Myometrial cell (primary cell): ENCODE data around the gene RAB11B. TPM values are rescaled to one million over a fixed set of nuclear protein-coding genes. Genes with fewer than 3 reads are reported as not detected.

Source experiments
- total RNA-seq: library from RNA; depleted of rRNA; stranded (reverse); fragments of >200 nt; gene quantifications from 2 replicates; pipeline ENCODE4 v1.2.3, GENCODE V29; 2015

The RAB11B gene
- 13.8 and 14.1 TPM in 2 replicates for total RNA-seq

GRCh38 chr19:8389891-8390616 is at the start of gene RAB11B:
TSS of gene RAB11B (plus strand) at chr19:8390360. CDS start at chr19:8390417, 57 bp downstream.

DNA sequence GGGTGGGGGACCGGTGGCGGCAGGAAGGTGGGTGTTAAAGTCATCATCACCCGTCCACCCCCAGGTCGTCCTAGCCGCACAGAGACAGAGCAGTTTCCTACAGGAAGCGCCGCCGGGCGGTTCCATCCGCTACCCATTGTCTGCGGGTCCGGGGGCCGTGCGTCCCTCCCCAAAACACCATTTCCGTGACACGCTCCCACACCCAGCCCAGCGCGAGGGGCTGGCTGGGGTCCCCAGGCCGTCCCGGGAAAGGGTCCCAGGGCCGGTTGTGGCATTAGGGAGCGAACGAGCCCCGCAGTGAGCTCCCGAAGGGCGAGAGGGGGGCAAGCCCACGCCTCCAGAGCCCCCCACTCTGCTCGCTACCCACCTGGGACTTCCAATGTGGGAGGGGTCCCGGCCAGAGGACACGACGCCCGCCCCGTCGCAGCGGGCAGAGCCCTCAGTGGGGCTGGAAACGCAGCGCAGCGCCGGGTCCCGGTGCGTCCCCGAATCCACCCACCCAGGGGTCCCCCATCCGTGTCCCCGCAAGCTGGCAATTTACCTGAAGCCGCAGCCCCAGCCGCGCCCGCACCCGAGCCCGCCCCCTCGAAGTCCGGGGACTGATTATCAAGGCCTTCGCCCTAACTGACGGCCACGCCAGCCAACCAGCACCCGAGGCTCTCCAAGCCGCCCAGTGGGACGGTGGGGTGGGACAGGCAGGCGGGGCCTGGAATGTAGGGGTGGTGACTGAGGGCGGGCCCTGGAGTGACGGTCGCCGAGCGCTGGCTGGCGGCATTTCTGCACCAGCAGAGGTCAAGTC is 47.3 kb upstream of the RAB11B start, which contains the start of gene KANK3:
Gene KANK3 (minus strand): TSS at position 579 of the 799 bp plus-strand sequence. CDS start 5,434 bp downstream, outside the sequence.

DNA sequence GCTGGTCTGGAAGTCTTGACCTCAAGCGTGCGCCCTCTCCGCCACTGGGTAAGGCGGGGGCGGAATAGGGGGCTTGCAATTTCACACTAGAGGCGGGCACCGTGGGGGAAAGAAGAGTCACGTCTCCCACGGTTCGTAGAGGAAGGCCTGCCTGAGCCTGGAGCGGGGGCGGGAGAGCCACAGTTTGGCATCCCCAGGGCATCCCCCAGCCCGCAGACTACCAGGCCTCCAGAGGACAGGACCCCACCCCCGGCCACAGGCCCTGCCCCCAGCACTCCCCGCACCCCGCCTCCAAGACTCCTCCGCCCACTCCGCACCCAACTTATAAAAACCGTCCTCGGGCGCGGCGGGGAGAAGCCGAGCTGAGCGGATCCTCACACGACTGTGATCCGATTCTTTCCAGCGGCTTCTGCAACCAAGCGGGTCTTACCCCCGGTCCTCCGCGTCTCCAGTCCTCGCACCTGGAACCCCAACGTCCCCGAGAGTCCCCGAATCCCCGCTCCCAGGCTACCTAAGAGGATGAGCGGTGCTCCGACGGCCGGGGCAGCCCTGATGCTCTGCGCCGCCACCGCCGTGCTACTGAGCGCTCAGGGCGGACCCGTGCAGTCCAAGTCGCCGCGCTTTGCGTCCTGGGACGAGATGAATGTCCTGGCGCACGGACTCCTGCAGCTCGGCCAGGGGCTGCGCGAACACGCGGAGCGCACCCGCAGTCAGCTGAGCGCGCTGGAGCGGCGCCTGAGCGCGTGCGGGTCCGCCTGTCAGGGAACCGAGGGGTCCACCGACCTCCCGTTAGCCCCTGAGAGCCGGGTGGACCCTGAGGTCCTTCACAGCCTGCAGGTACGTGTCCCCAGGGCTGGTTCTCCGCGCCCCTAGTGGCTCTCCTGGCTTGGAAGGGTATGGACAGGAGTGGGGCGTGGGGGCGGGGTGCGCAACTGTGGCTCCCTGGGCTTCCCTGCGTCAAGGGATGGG is 26.1 kb upstream of the RAB11B start, which contains the start of gene ANGPTL4:
Gene ANGPTL4 (plus strand): TSS at position 353 of the 969 bp plus-strand sequence. CDS start 167 bp downstream, at position 520.

DNA sequence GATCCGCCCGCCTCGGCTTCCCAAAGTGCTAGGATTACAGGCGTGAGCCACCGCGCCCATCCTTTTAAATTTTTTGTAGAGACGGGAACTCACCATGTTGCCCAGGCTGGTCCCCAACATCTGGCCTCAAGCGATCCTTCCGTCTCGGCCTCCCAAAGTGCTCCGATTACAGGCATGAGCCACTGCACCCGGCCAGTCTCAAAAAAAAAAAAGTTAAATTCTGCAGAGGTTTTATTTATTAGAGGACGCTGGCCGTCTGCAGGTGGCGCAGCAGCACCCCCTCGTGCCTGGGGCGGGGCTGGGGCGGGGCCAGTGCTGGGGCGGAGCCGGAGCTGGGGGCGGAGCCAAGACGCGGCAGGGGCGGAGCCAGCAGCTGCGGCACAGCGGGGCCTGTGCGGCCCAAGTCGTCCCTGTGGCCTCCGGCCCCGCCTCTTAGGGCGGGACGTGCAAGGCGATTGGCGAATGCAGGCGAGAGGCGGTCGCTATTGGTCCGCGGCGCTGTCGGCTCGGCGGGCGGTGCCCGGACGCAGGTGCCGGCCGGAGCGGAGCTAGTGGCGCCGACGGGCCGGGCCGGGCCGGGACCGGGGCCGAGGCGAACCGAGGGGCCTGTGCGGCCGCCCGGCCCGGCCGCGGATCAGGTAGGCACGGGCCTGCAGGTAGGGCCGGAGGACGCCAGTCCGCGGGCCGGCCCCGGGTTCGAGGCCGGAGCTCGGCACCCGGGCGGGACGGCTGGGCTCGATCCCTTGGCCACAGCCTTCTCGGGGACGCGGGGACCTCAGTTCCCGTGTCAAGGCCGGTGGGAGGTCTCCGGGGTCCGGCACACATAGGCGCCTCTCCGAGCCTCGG is 22.8 kb downstream of the RAB11B start, which contains the start of gene MARCHF2:
Gene MARCHF2 (plus strand): TSS at position 523 of the 846 bp plus-strand sequence. CDS start 8,536 bp downstream, outside the sequence.

DNA sequence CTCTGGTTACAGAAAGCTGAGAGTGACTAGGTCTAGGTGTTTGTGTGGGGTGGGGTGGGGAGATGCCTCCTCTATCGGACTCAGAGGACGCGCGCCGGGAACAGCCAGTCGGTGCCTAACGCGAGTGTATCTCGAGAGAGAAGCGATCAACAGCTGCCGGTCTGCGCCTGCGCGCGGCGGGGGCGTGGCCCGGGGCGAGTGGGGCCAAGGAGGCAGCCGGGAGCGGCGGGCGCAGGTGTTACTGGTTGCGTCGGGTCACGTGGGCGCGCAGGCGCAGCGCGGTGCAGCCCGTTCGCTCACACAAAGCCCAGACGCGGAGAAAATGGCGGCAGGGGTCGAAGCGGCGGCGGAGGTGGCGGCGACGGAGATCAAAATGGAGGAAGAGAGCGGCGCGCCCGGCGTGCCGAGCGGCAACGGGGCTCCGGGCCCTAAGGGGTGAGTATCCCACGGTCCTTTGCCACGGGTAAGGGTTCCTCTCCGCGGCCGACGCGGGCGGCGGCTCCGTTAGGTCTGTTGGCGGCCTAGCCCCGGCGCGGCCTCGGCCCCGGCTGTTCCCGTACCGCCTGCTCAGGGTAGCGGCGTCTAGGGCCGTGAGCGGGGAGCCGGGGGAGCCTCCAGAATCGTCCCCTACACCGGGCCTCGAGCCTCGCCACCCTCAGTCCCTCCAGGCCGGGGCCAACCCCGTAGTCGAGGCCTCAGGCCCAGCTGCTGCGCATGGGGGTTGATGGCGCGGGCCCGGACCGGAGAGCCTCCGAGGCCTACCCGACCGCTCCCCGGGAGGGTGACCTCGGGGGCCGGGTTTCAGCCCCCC is 54.7 kb downstream of the RAB11B start, which contains the start of gene HNRNPM:
Gene HNRNPM (plus strand): TSS at position 299 of the 811 bp plus-strand sequence. CDS start 24 bp downstream, at position 323.

Other genes starting within 250 kb of the RAB11B start
- gene FBN3, start 240.8 kb upstream of the RAB11B start, total RNA-seq, result not detected in 2 replicates
- gene CERS4, start 181.0 kb upstream of the RAB11B start, total RNA-seq, result 8.1 and 10.1 TPM in 2 replicates
- gene CD320, start 82.0 kb upstream of the RAB11B start, total RNA-seq, result 105 and 133 TPM in 2 replicates
- 16.1 and 39.3 TPM in 2 replicates for gene NDUFA7, start 69.0 kb upstream of the RAB11B start, total RNA-seq
- gene RPS28, start 68.9 kb upstream of the RAB11B start, total RNA-seq, result 283 and 489 TPM in 2 replicates
- 2.9 and 3.7 TPM in 2 replicates for gene KANK3, start 47.1 kb upstream of the RAB11B start, total RNA-seq
- gene ANGPTL4, start 26.2 kb upstream of the RAB11B start, total RNA-seq, result 9.8 and 9.9 TPM in 2 replicates
- 96.6 and 111 TPM in 2 replicates for gene MARCHF2, start 22.9 kb downstream of the RAB11B start, total RNA-seq
- gene HNRNPM, start 54.6 kb downstream of the RAB11B start, total RNA-seq, result 100 and 117 TPM in 2 replicates
- not detected in 2 replicates for gene PRAM1, start 112.3 kb downstream of the RAB11B start, total RNA-seq
- gene ZNF414, start 123.8 kb downstream of the RAB11B start, total RNA-seq, result 2.7 and 14.7 TPM in 2 replicates
- 0.53 and 2.3 TPM in 2 replicates for gene MYO1F, start 187.1 kb downstream of the RAB11B start, total RNA-seq
- gene ADAMTS10, start 220.4 kb downstream of the RAB11B start, total RNA-seq, result under 0.01 and 7.6 TPM in 2 replicates
- not detected in 2 replicates for gene NFILZ, start 240.3 kb downstream of the RAB11B start, total RNA-seq